CD4-positive, alpha-beta T cell (primary cell): ENCODE measurements around the gene PDE8A. TPM values are rescaled to one million over a fixed set of nuclear protein-coding genes. Genes with fewer than 3 reads are reported as not detected.
A peak's percentile ranks its signal among the peaks of the same experiment; 100 is the strongest.

Experiments used
- ATAC-seq: fragments of 200-7000 bp; cut with Tn5 transposase; one replicate; pipeline ENCODE4 v1.10.0; 2022; ENCODE audit warnings: mild to moderate bottlenecking; ENCODE audit not compliant: poor library complexity
- CTCF ChIA-PET: fragments of 350-600 bp; sonication (Branson Sonifier 250); formaldehyde crosslinking; loops from one replicate; lab custom pipeline; 2021; ENCODE audit warnings: antibody characterized with exemption, inconsistent platforms; lab: Charles Lee
- POLR2A ChIA-PET: fragments of 350-600 bp; sonication (Branson Sonifier 250); formaldehyde crosslinking; loops from one replicate; lab custom pipeline; 2021; ENCODE audit warnings: antibody characterized with exemption, inconsistent platforms; lab: Charles Lee
- DNase-seq, 14 experiments: peaks; one replicate each; pipeline ENCODE4 v3.0.0-alpha.2; 2013 to 2020; ENCODE audit warnings: mixed read lengths in 2 of 14
- H3K27ac ChIP-seq, 2 donors: one replicate each; pipeline versions ENCODE4 v1.5.1 to v1.7.0; 2013; ENCODE audit warnings: low read length in 2 of 2, low read depth in 1 of 2, mild to moderate bottlenecking in 1 of 2
- H3K27me3 ChIP-seq, 2 experiments: 1 replicate in 1 of 2; 2 replicates in 1 of 2; pipeline versions ENCODE4 v1.6.1 to v1.7.0; 2013; ENCODE audit warnings: low read length in 2 of 2, control low read depth in 1 of 2, mild to moderate bottlenecking in 1 of 2, moderate library complexity in 1 of 2; ENCODE audit not compliant: insufficient read depth in 2 of 2, control insufficient read depth in 1 of 2
- H3K36me3 ChIP-seq: one replicate; pipeline ENCODE4 v1.6.1; 2013; ENCODE audit warnings: low read length, control low read depth; ENCODE audit not compliant: insufficient read depth
- H3K4me1 ChIP-seq: one replicate; pipeline ENCODE4 v1.6.1; 2013; ENCODE audit warnings: low read length, control low read depth; ENCODE audit not compliant: insufficient read depth
- H3K4me3 ChIP-seq: one replicate; pipeline ENCODE4 v1.5.1; 2013; ENCODE audit warnings: mild to moderate bottlenecking, low read length, moderate library complexity
- H3K9me3 ChIP-seq, 2 experiments: 1 replicate in 1 of 2; 2 replicates in 1 of 2; pipeline versions ENCODE4 v1.6.1 to v1.7.0; 2013; ENCODE audit warnings: low read length in 2 of 2, mild to moderate bottlenecking in 2 of 2, control low read depth in 1 of 2, moderate library complexity in 1 of 2; ENCODE audit not compliant: control insufficient read depth in 1 of 2, insufficient read depth in 1 of 2
- H3K27ac Mint-ChIP-seq: one replicate; pipeline ENCODE4 v1.8.0; 2020; ENCODE audit warnings: mixed read lengths
- H3K27me3 Mint-ChIP-seq: one replicate; pipeline ENCODE4 v1.8.0; 2021; ENCODE audit warnings: mixed read lengths
- H3K36me3 Mint-ChIP-seq: one replicate; pipeline ENCODE4 v1.8.0; 2021; ENCODE audit warnings: low read depth, mixed read lengths
- H3K4me1 Mint-ChIP-seq: one replicate; pipeline ENCODE4 v1.8.0; 2021; ENCODE audit warnings: low read depth, mixed read lengths
- H3K4me3 Mint-ChIP-seq: one replicate; pipeline ENCODE4 v1.8.0; 2020; ENCODE audit warnings: mild to moderate bottlenecking, mixed read lengths
- H3K9me3 Mint-ChIP-seq: one replicate; pipeline ENCODE4 v1.8.0; 2020; ENCODE audit warnings: mixed read lengths
- intact Hi-C, 2 experiments: fragments of 100-400 bp; cut with DNase I in 1 of 2; cut with micrococcal nuclease in 1 of 2; formaldehyde crosslinking; loops; one replicate each; pipeline versions ENCODE4 v1.15.1 to v1.9.0; 2023 to 2025; cut with DNase I, micrococcal nuclease
- total RNA-seq, 174 experiments: library from RNA in 2 of 174; stranded (reverse) in 2 of 174; gene quantifications; one replicate each; pipeline ENCODE4 v1.2.3 and lab custom pipeline; 2021 to 2026
- TF ChIP-seq, protein P1 (sequence below): fragments of 200-600 bp; IDR thresholded peaks from one replicate; pipeline ENCODE4 v1.8.0; 2022; ENCODE audit warnings: antibody characterized with exemption, mild to moderate bottlenecking

Gene PDE8A
- total RNA-seq, 2 experiments from 2014 or later: 29.8 to 34.3 TPM

DNA sequence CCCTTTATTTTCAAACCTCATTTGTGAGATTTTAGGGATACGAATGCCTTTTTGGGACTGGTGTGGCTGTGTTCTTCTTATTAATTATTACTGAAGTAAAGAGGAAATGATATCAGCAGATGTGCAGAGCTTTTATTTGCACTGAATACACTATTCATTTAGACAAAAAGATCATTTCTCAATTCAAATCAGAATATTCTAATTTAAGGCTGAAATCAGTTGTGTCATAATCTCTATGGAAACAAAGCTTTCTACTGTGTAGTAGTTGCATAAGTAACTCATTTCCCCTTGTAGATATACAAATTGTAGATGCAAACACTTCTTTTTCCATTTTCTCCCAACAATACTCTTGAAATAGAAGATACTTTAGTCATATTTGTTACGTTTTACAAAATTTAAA lies 56.0 kb downstream of the PDE8A start:
- Histone ChIP-seq H3K4me3 (no peak overlapping the region), H3K27ac (no peak overlapping the region), H3K27me3 (no peaks in the 10 kb centered on the region), H3K9me3 (no peaks in the 10 kb centered on the region), H3K4me1 (peaks cover 7% of the 10 kb centered on the region), H3K36me3 (no peaks in the 10 kb centered on the region)
- ATAC-seq (no peak), DNase-seq (no peak)
- no peak overlapping the region for H3K27ac Mint-ChIP-seq
- intact Hi-C loops: no loop called here
- TF ChIP-seq, protein P1, sequence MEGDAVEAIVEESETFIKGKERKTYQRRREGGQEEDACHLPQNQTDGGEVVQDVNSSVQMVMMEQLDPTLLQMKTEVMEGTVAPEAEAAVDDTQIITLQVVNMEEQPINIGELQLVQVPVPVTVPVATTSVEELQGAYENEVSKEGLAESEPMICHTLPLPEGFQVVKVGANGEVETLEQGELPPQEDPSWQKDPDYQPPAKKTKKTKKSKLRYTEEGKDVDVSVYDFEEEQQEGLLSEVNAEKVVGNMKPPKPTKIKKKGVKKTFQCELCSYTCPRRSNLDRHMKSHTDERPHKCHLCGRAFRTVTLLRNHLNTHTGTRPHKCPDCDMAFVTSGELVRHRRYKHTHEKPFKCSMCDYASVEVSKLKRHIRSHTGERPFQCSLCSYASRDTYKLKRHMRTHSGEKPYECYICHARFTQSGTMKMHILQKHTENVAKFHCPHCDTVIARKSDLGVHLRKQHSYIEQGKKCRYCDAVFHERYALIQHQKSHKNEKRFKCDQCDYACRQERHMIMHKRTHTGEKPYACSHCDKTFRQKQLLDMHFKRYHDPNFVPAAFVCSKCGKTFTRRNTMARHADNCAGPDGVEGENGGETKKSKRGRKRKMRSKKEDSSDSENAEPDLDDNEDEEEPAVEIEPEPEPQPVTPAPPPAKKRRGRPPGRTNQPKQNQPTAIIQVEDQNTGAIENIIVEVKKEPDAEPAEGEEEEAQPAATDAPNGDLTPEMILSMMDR: no peak
- ChIA-PET POLR2A (interaction anchor here (3.4 kb wide), 1 partner anchor 57 kb away, joined by 9 read pairs; no protein-coding TSS in a partner anchor), CTCF (no interaction called here)
- H3K9me3 Mint-ChIP-seq: no peaks in the 10 kb centered on the region
- peaks cover 23% of the 10 kb centered on the region for H3K4me1 Mint-ChIP-seq
- H3K4me3 Mint-ChIP-seq: no peak overlapping the region
- no peaks in the 10 kb centered on the region for H3K36me3 Mint-ChIP-seq
- no peaks in the 10 kb centered on the region for H3K27me3 Mint-ChIP-seq

DNA sequence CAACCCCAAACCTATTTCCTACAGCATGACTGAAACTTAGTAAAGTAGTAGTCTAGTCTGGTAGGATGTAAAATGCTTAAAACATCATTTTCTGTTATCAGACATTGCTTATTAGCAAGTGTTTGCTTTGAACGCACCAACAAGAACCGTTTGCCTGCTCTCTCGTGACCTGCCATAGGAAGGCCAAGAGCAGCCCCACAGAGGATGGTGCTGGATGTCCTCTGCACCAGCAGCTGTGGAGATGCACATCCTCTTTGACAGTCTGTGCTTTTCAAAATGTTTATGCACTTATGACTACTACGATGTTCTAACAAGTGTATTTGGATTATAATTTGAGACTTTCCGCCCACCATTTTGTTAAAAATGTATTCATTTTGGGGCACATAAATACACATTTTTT lies 59.6 kb downstream of the PDE8A start:
- H3K36me3 ChIP-seq: no peaks in the 10 kb centered on the region
- H3K27me3 ChIP-seq: no peaks in the 10 kb centered on the region
- intact Hi-C loops: loop anchor here in 1 of 2 experiments (5.0 kb wide), 2 partner anchors 54 to 454 kb away; no protein-coding TSS in a partner anchor
- ATAC-seq: no peak
- no peak overlapping the region for H3K4me3 Mint-ChIP-seq
- no peak for DNase-seq
- H3K27ac Mint-ChIP-seq: no peak overlapping the region
- no peaks in the 10 kb centered on the region for H3K9me3 ChIP-seq
- ChIA-PET POLR2A (no interaction called here), CTCF (no interaction called here)
- H3K4me1 ChIP-seq: peaks cover 4% of the 10 kb centered on the region
- H3K4me1 Mint-ChIP-seq: peaks cover 28% of the 10 kb centered on the region
- H3K27ac ChIP-seq: no peak overlapping the region
- H3K4me3 ChIP-seq: no peak overlapping the region
- H3K36me3 Mint-ChIP-seq: no peaks in the 10 kb centered on the region
- no peaks in the 10 kb centered on the region for H3K27me3 Mint-ChIP-seq
- TF ChIP-seq, protein P1: no peak
- H3K9me3 Mint-ChIP-seq: no peaks in the 10 kb centered on the region

DNA sequence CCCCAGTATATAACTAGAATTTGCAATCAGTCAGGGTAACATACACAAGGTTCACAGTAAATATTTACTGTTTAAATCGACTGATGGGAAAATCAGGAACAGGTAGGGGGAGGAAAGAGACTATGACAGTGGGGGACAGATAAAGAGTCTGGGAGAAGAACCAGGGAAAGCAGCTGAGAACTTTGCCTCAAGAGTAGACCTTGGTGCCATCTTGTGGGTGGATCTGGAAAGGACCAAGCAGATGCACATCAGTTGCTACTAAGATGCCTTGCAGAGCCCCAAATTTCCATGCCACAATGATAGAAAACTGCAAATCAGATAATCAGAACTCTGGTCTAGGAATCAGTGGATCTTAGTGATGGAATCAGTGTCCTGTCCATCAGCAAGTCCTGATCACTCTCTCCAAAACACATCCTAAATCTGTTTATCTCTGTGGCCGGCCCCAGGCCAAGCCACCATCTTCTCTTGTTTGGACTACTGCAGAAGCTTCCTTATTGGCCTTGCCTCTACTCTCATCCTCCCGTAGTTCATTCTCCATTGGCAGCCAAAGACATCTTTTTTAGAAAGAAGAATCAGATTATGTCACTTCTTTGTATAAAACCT lies 62.7 kb downstream of the PDE8A start:
- H3K36me3 ChIP-seq: no peaks in the 10 kb centered on the region
- DNase-seq (peak; percentile 18 to 76 (median 40)), ATAC-seq (peak; percentile 65)
- Mint-ChIP-seq H3K4me1 (peaks cover 42% of the 10 kb centered on the region), H3K4me3 (no peak overlapping the region), H3K27me3 (no peaks in the 10 kb centered on the region), H3K9me3 (no peaks in the 10 kb centered on the region), H3K27ac (no peak overlapping the region), H3K36me3 (no peaks in the 10 kb centered on the region)
- intact Hi-C loops: loop anchor here (1.0 to 5.0 kb wide), 3 partner anchors 57 to 457 kb away; no protein-coding TSS in a partner anchor
- no peaks in the 10 kb centered on the region for H3K4me1 ChIP-seq
- ChIA-PET POLR2A (interaction anchor here (0.8 to 5.1 kb wide), 6 partner anchors 12 to 89 kb away, joined by 3 to 36 read pairs (median 4); partner anchors contain the start of gene PDE8A), CTCF (interaction anchor here (0.7 to 1.6 kb wide), 5 partner anchors 16 to 89 kb away, joined by 3 to 4 read pairs (median 3); partner anchors contain the start of gene PDE8A)
- TF ChIP-seq, protein P1: peak; percentile 62
- H3K27ac ChIP-seq: no peak overlapping the region
- no peaks in the 10 kb centered on the region for H3K27me3 ChIP-seq
- no peaks in the 10 kb centered on the region for H3K9me3 ChIP-seq
- no peak overlapping the region for H3K4me3 ChIP-seq
